GM23248 (cell line): Measurements from ENCODE around the gene WARS2. TPM values are rescaled to one million over a fixed set of nuclear protein-coding genes. Genes with fewer than 3 reads are reported as not detected.

ENCODE experiments used
- DNase-seq: peaks from one replicate; pipeline ENCODE4 v3.0.0-alpha.2; 2015
- H2AFZ ChIP-seq: fragments of 200-600 bp; sonication (generic); 2 replicates; pipeline ENCODE4 v1.6.1; 2016; ENCODE audit warnings: antibody characterized with exemption
- H3F3A ChIP-seq: fragments of 200-600 bp; sonication (generic); 2 replicates; pipeline ENCODE4 v1.6.1; 2016; ENCODE audit warnings: mild to moderate bottlenecking, antibody characterized with exemption, mixed run types; ENCODE audit not compliant: insufficient read depth
- H3K27ac ChIP-seq: fragments of 200-600 bp; sonication (generic); 2 replicates; pipeline ENCODE4 v1.5.1; 2016; ENCODE audit warnings: mild to moderate bottlenecking
- H3K27me3 ChIP-seq: fragments of 200-600 bp; sonication (generic); replicated peaks from 2 replicates; pipeline ENCODE4 v1.6.1; 2016; ENCODE audit warnings: mild to moderate bottlenecking; ENCODE audit not compliant: insufficient read depth
- H3K36me3 ChIP-seq: fragments of 200-600 bp; sonication (generic); 2 replicates; pipeline ENCODE4 v1.6.1; 2016; ENCODE audit warnings: low read depth, mild to moderate bottlenecking
- H3K4me1 ChIP-seq: fragments of 200-600 bp; sonication (generic); 2 replicates; pipeline ENCODE4 v1.6.1; 2016; ENCODE audit warnings: mild to moderate bottlenecking; ENCODE audit not compliant: insufficient read depth
- H3K4me2 ChIP-seq: fragments of 200-600 bp; sonication (generic); one replicate; pipeline ENCODE4 v1.6.1; 2016; ENCODE audit warnings: mild to moderate bottlenecking; ENCODE audit not compliant: unreplicated experiment
- H3K4me3 ChIP-seq: fragments of 200-600 bp; sonication (generic); 2 replicates; pipeline ENCODE4 v1.5.1; 2016; ENCODE audit warnings: mild to moderate bottlenecking
- H3K79me2 ChIP-seq: fragments of 200-600 bp; sonication (generic); 2 replicates; pipeline ENCODE4 v1.6.1; 2016; ENCODE audit warnings: mild to moderate bottlenecking; ENCODE audit not compliant: insufficient read depth
- H3K9ac ChIP-seq: fragments of 200-600 bp; sonication (generic); 2 replicates; pipeline ENCODE4 v1.6.1; 2016; ENCODE audit warnings: mild to moderate bottlenecking
- H3K9me2 ChIP-seq: fragments of 200-600 bp; sonication (generic); 2 replicates; pipeline ENCODE4 v1.6.1; 2016; ENCODE audit warnings: mixed run types, mild to moderate bottlenecking, moderate library complexity; ENCODE audit not compliant: insufficient read depth
- H3K9me3 ChIP-seq: fragments of 200-600 bp; sonication (generic); one replicate; pipeline ENCODE4 v1.6.1; 2017; ENCODE audit warnings: low read depth
- H4K20me1 ChIP-seq: fragments of 200-600 bp; sonication (generic); 2 replicates; pipeline ENCODE4 v1.6.0; 2016; ENCODE audit not compliant: insufficient read depth
- EZH2 ChIP-seq: fragments of 200-600 bp; sonication (generic); IDR thresholded peaks from 2 replicates; pipeline ENCODE4 v1.6.1; 2018; ENCODE audit warnings: antibody characterized with exemption, mild to moderate bottlenecking; ENCODE audit not compliant: insufficient read depth, poor library complexity, severe bottlenecking
- EZH2phosphoT487 ChIP-seq: fragments of 200-600 bp; sonication (generic); IDR thresholded peaks from 2 replicates; pipeline ENCODE4 v1.6.1; 2018; ENCODE audit warnings: antibody characterized with exemption, moderate library complexity, mild to moderate bottlenecking, low read depth; ENCODE audit not compliant: insufficient read depth
- WGBS, 2 experiments: methylation state at CpG; one replicate each; pipeline ENCODE4 v1.1.6; 2015 to 2017; ENCODE audit warnings: low lambda C conversion rate in 2 of 2, low coverage in 1 of 2; ENCODE audit errors: missing lambda C conversion rate in 2 of 2; 5-methylcytosine and 5-hydroxymethylcytosine counted together
- in situ Hi-C: fragments of 300-500 bp; cut with MboI; formaldehyde crosslinking; loops from 2 replicates; pipeline ENCODE4 v1.15.0; 2020
- polyA plus RNA-seq: library from polyadenylated mRNA; unstranded; fragments of >200 nt; fragmentation: Nextera tagmentation; extraction: Ambion mirVana; gene quantifications from 2 replicates; pipeline ENCODE4 v1.2.1, GENCODE V29; 2016
- total RNA-seq: library from RNA; depleted of rRNA; stranded (reverse); fragments of >200 nt; shearing (Covaris generic); gene quantifications from 2 replicates; pipeline ENCODE4 v1.2.3, GENCODE V29; 2014

WARS2 gene
- total and polyA plus RNA-seq, 2 experiments from 2014 or later: 7.9 to 13.8 TPM

GRCh38 chr1:119012383-119012782, 128.1 kb downstream of the WARS2 start:
- no peaks in the 10 kb centered on the region for H3K9me2 ChIP-seq
- H3K9ac ChIP-seq: no peak overlapping the region
- H3K4me2 ChIP-seq: no peak overlapping the region
- TF ChIP-seq EZH2 (no peak), EZH2phosphoT487 (no peak)
- no peak for DNase-seq
- H3K4me3 ChIP-seq: no peak overlapping the region
- peaks cover 19% of the 10 kb centered on the region for H3K4me1 ChIP-seq
- no peaks in the 10 kb centered on the region for H3K79me2 ChIP-seq
- no peak overlapping the region for H2AFZ ChIP-seq
- peaks cover 24% of the 10 kb centered on the region for H3F3A ChIP-seq
- in situ Hi-C loops: no loop called here
- no peaks in the 10 kb centered on the region for H3K9me3 ChIP-seq
- H3K27ac ChIP-seq: no peak overlapping the region
- H3K36me3 ChIP-seq: no peaks in the 10 kb centered on the region
- no peaks in the 10 kb centered on the region for H4K20me1 ChIP-seq
- H3K27me3 ChIP-seq: no peaks in the 10 kb centered on the region
- WGBS, 2 experiments: 97% methylated on average over 5 of the region's 5 CpGs

GRCh38 chr1:119011706-119012105, 128.7 kb downstream of the WARS2 start:
- H3K79me2 ChIP-seq: no peaks in the 10 kb centered on the region
- H3K9ac ChIP-seq: no peak overlapping the region
- H3K4me1 ChIP-seq: peaks cover 19% of the 10 kb centered on the region
- H2AFZ ChIP-seq: no peak overlapping the region
- in situ Hi-C loops: no loop called here
- no peak overlapping the region for H3K4me2 ChIP-seq
- no peak overlapping the region for H3K27ac ChIP-seq
- no peaks in the 10 kb centered on the region for H3K36me3 ChIP-seq
- DNase-seq: no peak
- H3K9me2 ChIP-seq: no peaks in the 10 kb centered on the region
- 97 to 98% methylated on average over 3 of the region's 3 CpGs for WGBS, 2 experiments
- H3F3A ChIP-seq: peaks cover 24% of the 10 kb centered on the region
- no peaks in the 10 kb centered on the region for H3K9me3 ChIP-seq
- H4K20me1 ChIP-seq: no peaks in the 10 kb centered on the region
- no peak overlapping the region for H3K4me3 ChIP-seq
- H3K27me3 ChIP-seq: 0 out of 2 replicates have a peak, but pooled peaks cover 2% of the 10 kb centered on the region
- TF ChIP-seq EZH2phosphoT487: no peak
- no peak for TF ChIP-seq EZH2

GRCh38 chr1:119011116-119011515, 129.3 kb downstream of the WARS2 start:
- 93 to 100% methylated on average over 2 of the region's 2 CpGs for WGBS, 2 experiments
- Histone ChIP-seq H3K79me2 (no peaks in the 10 kb centered on the region), H4K20me1 (no peaks in the 10 kb centered on the region), H3K9ac (no peak overlapping the region), H3K27me3 (0 out of 2 replicates have a peak, but pooled peaks cover 7% of the 10 kb centered on the region), H3K9me2 (no peaks in the 10 kb centered on the region), H3K4me3 (no peak overlapping the region), H2AFZ (no peak overlapping the region), H3K36me3 (no peaks in the 10 kb centered on the region), H3F3A (peaks cover 24% of the 10 kb centered on the region), H3K9me3 (no peaks in the 10 kb centered on the region), H3K4me1 (peaks cover 19% of the 10 kb centered on the region), H3K4me2 (no peak overlapping the region), H3K27ac (no peak overlapping the region)
- in situ Hi-C loops: no loop called here
- TF ChIP-seq EZH2: no peak
- no peak for TF ChIP-seq EZH2phosphoT487
- no peak for DNase-seq

- DNase-seq: peak; percentile 53
- Histone ChIP-seq H2AFZ (no peak overlapping the region), H3K9me2 (no peaks in the 10 kb centered on the region), H3K27ac (no peak overlapping the region), H3K4me2 (no peak overlapping the region), H3K27me3 (0 out of 2 replicates have a peak, but pooled peaks cover 7% of the 10 kb centered on the region), H3K4me3 (no peak overlapping the region), H4K20me1 (no peaks in the 10 kb centered on the region), H3K9ac (no peak overlapping the region), H3K79me2 (no peaks in the 10 kb centered on the region), H3K36me3 (no peaks in the 10 kb centered on the region), H3K4me1 (peaks cover 19% of the 10 kb centered on the region), H3F3A (peaks cover 24% of the 10 kb centered on the region), H3K9me3 (no peaks in the 10 kb centered on the region)
- no peak for TF ChIP-seq EZH2phosphoT487
- no peak for TF ChIP-seq EZH2
- WGBS, 2 experiments: 0% methylated on average over 1 of the region's 1 CpG
- in situ Hi-C loops: no loop called here
Observed at GRCh38 chr1:119010201-119010600, 130.3 kb downstream of the WARS2 start.

- Histone ChIP-seq H3K27me3 (0 out of 2 replicates have a peak, but pooled peaks cover 7% of the 10 kb centered on the region), H3K9me2 (no peaks in the 10 kb centered on the region), H2AFZ (peak overlapping the region; percentile 78), H3K27ac (peak overlapping the region; percentile 78), H3K4me2 (peak overlapping the region; percentile 98), H3K4me3 (peak overlapping the region; percentile 72), H4K20me1 (no peaks in the 10 kb centered on the region), H3K4me1 (peaks cover 19% of the 10 kb centered on the region), H3K79me2 (no peaks in the 10 kb centered on the region), H3F3A (peaks cover 24% of the 10 kb centered on the region), H3K9me3 (no peaks in the 10 kb centered on the region), H3K9ac (peak overlapping the region; percentile 73), H3K36me3 (no peaks in the 10 kb centered on the region)
- in situ Hi-C loops: no loop called here
- 0 to 1% methylated on average over 2 of the region's 2 CpGs for whole genome bisulfite sequencing, 2 experiments
- TF ChIP-seq EZH2phosphoT487: no peak
- TF ChIP-seq EZH2: no peak
- peak; percentile 35 for DNase-seq
Observed at GRCh38 chr1:119009312-119009655, 131.2 kb downstream of the WARS2 start.
